ENCODE measurements around the gene DPP3. TPM values are rescaled to one million over a fixed set of nuclear protein-coding genes. Genes with fewer than 3 reads are reported as not detected.
"Not testable (repeated sequence)": the region's sequence is repeated elsewhere in the genome, so short reads cannot be mapped to it uniquely, and the experiment has no call there.

The DPP3 gene
- total RNA-seq, 2 donors from 2014 or later, result 15.8 to 52.4 TPM

DNA sequence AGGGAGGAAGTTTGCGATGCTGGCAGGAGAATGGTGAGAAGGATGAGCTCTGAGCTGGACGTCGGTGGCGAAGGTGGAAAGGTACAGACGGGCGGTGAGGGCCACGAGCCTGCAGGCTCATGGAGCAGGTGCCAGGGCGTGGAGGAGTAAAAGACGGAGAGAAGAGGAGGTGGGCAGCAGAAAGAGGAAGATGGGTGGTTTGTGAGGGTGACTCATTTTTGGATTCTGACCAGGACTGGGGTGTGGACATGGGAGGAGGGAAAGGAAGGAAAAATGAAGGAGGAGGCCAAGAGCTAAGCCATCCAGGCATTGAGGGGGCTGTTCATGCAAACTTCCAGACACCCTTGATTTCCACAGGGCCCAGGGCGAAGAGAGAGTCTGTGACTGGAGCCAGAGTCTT, 62.1 kb downstream of the DPP3 start:
- no peak for ATAC-seq
- peaks cover 0 to 8% of the 10 kb centered on the region in 2 donors for H3K36me3 ChIP-seq (replicated peaks in 1 of 2; ENCODE audit: insufficient read depth in 1 of 2, low read depth in 2 of 2)

DNA sequence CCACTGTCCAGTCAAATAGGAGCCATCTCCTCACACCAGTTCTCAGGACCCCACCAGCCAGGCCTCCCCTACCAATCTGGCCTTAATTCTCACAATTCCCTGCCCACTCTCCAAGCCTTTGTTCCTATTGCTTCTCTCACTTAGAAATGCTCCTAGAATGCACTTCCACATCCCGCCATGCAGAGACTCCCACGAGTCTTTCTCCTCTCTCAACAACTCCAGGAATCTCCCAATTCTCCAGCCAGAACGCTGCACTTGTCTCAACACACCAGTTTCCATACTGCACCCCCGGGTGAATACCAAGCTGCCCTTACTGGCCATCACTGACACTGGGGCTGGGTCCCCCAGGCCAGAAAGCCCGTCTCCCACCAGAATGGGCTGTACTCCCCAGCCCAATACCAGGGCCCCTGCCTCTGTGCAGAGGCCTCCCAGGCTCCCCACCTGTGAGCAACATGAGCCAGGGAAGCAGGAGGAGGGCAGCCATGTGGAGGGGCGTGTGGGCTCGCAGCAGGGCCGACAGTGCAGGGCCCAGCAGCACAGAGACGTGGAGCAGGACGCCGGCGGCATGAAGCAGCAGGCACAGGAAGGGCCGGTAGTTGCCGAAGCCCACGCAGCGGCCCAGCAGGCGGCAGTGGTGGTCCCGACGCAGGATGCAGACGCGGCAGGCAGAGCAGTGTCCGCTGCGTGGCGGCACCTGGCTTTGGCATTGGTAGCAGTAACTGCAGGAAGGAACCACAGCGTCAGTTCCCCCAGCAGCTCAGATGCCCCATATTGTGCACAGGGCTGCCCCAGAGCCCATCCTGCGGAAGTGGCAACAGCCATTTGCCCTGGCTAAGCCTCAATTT, 63.3 kb downstream of the DPP3 start:
- H3K36me3 ChIP-seq (replicated peaks in 1 of 2; ENCODE audit: insufficient read depth in 1 of 2, low read depth in 2 of 2), result peaks cover 0 to 8% of the 10 kb centered on the region in 2 donors
- 48 to 88% methylated on average over 7 to 26 of the region's 26 CpGs for WGBS, 2 donors
- DNase-seq (peak in 3 of 4 donors; percentile 24 to 36 (median 28)), ATAC-seq (no peak)
- H3K9me3 ChIP-seq, result no peaks in the 10 kb centered on the region
- H3K4me1 ChIP-seq, result peaks cover 21% of the 10 kb centered on the region
- TF ChIP-seq, protein P1, sequence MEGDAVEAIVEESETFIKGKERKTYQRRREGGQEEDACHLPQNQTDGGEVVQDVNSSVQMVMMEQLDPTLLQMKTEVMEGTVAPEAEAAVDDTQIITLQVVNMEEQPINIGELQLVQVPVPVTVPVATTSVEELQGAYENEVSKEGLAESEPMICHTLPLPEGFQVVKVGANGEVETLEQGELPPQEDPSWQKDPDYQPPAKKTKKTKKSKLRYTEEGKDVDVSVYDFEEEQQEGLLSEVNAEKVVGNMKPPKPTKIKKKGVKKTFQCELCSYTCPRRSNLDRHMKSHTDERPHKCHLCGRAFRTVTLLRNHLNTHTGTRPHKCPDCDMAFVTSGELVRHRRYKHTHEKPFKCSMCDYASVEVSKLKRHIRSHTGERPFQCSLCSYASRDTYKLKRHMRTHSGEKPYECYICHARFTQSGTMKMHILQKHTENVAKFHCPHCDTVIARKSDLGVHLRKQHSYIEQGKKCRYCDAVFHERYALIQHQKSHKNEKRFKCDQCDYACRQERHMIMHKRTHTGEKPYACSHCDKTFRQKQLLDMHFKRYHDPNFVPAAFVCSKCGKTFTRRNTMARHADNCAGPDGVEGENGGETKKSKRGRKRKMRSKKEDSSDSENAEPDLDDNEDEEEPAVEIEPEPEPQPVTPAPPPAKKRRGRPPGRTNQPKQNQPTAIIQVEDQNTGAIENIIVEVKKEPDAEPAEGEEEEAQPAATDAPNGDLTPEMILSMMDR (IDR thresholded peaks at IDR 0.05), result peak in 1 of 7 experiments; percentile 6
- TF ChIP-seq POLR2A (IDR thresholded peaks at IDR 0.05), result no peak
- intact Hi-C loops (cut with DNase I), result no loop called here
- no peak overlapping the region for H3K4me3 ChIP-seq
- no peaks in the 10 kb centered on the region for H3K27me3 ChIP-seq
- H3K27ac ChIP-seq, result no peak overlapping the region

More for the DNA sequence above, 62.1 kb downstream of the DPP3 start:
- 87 to 88% methylated on average over 10 of the region's 10 CpGs for WGBS, 2 donors
- H3K4me1 ChIP-seq, result peaks cover 21% of the 10 kb centered on the region
- no peak overlapping the region for H3K27ac ChIP-seq
- H3K9me3 ChIP-seq, result no peaks in the 10 kb centered on the region
- no peak overlapping the region for H3K4me3 ChIP-seq
- TF ChIP-seq POLR2A (IDR thresholded peaks at IDR 0.05), result no peak
- TF ChIP-seq, protein P1 (IDR thresholded peaks at IDR 0.05), result no peak
- DNase-seq, result no peak
- intact Hi-C loops (cut with DNase I), result no loop called here
- H3K27me3 ChIP-seq, result no peaks in the 10 kb centered on the region

DNA sequence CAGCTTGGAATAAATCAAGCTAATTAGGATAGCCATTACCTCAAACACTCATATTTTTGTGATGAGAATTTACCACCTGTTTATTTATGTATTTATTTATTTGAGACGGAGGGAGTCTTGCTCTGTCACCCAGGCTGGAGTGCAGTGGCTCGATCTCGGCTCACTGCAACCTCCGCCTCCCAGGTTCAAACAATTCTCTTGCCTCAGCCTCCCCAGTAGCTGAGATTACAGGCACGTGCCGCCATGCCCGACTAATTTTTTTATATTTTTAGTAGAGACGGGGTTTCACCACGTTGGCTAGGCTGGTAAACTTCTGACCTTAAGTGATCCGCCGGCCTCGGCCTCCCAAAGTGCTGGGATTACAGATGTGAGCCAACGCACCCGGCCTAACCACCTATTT, 64.7 kb downstream of the DPP3 start:
- Histone ChIP-seq H3K4me1 (peaks cover 21% of the 10 kb centered on the region), H3K4me3 (peak overlapping the region in 1 of 2 donors; percentile 35)
- ATAC-seq; H3K27me3 ChIP-seq; DNase-seq; intact Hi-C loops (cut with DNase I); H3K9me3 ChIP-seq; H3K36me3 ChIP-seq (replicated peaks in 1 of 2; ENCODE audit: insufficient read depth in 1 of 2, low read depth in 2 of 2); H3K27ac ChIP-seq: not testable (repeated sequence)
- WGBS, 2 donors, result 44 to 51% methylated on average over 14 of the region's 14 CpGs

DNA sequence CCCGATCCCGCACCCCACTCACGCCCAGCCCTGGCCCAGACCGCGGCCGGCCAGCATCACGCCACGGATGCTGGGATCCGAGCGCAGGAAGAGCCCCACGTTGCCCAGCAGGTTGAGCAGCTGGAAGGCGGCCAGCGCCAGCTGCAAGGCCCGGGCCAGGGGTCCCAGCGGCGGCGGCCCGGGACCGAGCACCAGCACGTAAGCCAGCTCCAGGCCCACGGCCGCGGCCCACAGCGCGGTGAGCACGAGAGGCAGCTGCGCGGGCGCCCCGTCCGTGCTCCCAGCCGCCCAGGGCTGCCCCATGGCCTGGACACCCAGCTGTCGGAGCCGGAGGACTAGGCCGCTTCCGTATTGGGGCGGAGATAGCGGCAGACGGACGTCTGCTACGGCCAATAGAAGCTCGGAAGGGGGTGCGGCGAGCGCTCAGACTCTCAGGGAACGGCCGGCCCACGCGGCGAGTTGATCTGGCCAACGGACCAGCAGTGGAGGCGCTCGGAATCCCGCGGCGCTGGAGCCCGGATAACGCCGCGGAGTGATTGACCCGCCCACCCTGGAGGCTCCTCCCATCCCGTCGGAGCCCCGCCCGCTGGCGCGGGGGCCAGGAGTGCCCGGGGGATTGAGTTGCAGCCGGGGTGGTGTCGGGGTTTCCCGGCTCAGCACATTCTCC, 65.6 kb downstream of the DPP3 start, which contains the start of gene ZDHHC24:
ZDHHC24 (minus strand) TSS at position 348 of the 667 bp plus-strand sequence; CDS start at position 303, 45 bp downstream.
- 0% methylated on average over 17 to 69 of the region's 71 CpGs for WGBS, 2 donors
- Histone ChIP-seq H3K36me3 (replicated peaks in 1 of 2; ENCODE audit: insufficient read depth in 1 of 2, low read depth in 2 of 2) (peaks cover 0 to 4% of the 10 kb centered on the region in 2 donors), H3K4me3 (peak within 1 kb of the TSS; percentile 35 to 79), H3K27ac (peak within 1 kb of the TSS in 2 of 4 donors; percentile 80 to 81), H3K9me3 (no peaks in the 10 kb centered on the region), H3K27me3 (no peaks in the 10 kb centered on the region), H3K4me1 (peaks cover 21% of the 10 kb centered on the region)
- TF ChIP-seq POLR2A (IDR thresholded peaks at IDR 0.05), result peak; percentile 69 to 82 (median 76)
- TF ChIP-seq, protein P1 (IDR thresholded peaks at IDR 0.05), result peak in 1 of 7 experiments; percentile 2
- peak; percentile 97 to 98 (median 98) for DNase-seq
- peak; percentile 97 for ATAC-seq
- intact Hi-C loops (cut with DNase I), result no loop called here

DNA sequence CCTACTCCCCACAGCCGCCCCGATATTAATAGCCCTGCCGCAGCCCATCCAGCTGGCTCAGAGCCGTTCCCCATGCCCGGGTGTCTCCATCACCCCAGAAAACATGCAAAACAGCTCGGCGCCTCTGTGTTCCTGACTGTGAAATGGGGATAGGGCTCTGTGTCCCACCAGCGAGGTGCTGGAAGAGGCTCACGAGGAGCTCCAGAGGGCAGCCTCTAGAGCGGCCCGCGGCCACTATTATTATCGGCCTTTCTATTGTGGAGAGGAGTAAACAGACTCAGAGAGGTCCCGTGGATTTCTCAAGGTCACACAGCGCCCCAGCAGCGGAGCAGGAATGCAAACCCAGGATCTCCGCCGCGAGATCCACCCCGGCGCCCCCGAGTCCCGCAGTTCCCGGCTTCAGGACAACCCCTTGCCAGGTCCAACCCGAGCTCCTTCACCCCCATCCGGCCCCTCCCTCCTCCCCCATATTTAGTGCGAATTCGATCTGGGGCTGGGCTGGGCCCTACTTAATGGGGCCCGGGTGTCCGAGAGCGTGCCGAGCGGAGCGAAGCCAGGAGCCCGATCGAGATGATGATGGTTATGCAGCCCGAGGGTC, 66.2 kb downstream of the DPP3 start, which contains the start of gene ACTN3:
ACTN3 (plus strand) TSS at position 536 of the 598 bp plus-strand sequence; CDS start at position 571, 35 bp downstream.
- peaks cover 0 to 3% of the 10 kb centered on the region in 2 donors for H3K36me3 ChIP-seq (replicated peaks in 1 of 2; ENCODE audit: insufficient read depth in 1 of 2, low read depth in 2 of 2)
- H3K4me3 ChIP-seq, result peak within 1 kb of the TSS; percentile 35 to 79
- H3K4me1 ChIP-seq, result peaks cover 21% of the 10 kb centered on the region
- H3K27me3 ChIP-seq, result no peaks in the 10 kb centered on the region
- peak within 1 kb of the TSS in 2 of 4 donors; percentile 80 to 81 for H3K27ac ChIP-seq
- 3% methylated on average over 19 to 37 of the region's 37 CpGs for WGBS, 2 donors
- DNase-seq (peak; percentile 24 to 33 (median 32)), ATAC-seq (no peak)
- TF ChIP-seq, protein P1 (IDR thresholded peaks at IDR 0.05), result no peak
- TF ChIP-seq POLR2A (IDR thresholded peaks at IDR 0.05), result no peak
- H3K9me3 ChIP-seq, result no peaks in the 10 kb centered on the region
- intact Hi-C loops (cut with DNase I), result no loop called here
